GM20000 (cell line): ENCODE measurements around the gene CEMIP.

Experiments used
- DNase-seq: peaks from one replicate; pipeline ENCODE4 v3.0.0; 2012; ENCODE audit warnings: low spot score
- CTCF ChIP-seq: IDR thresholded peaks from 2 replicates; pipeline ENCODE4 v1.5.1; 2012; ENCODE audit warnings: mild to moderate bottlenecking, control low read depth; ENCODE audit errors: extremely low read depth, missing control alignments

Gene CEMIP

GRCh38 chr15:80991421-80991820 lies 212.3 kb downstream of the CEMIP start:
- DNase-seq, result no peak

GRCh38 chr15:80992006-80992405 lies 212.8 kb downstream of the CEMIP start:
- no peak for DNase-seq
- no peak for TF ChIP-seq CTCF

More at GRCh38 chr15:80991421-80991820, 212.3 kb downstream of the CEMIP start:
- no peak for TF ChIP-seq CTCF

- no peak for DNase-seq
- TF ChIP-seq CTCF, result no peak
Measured at GRCh38 chr15:80992441-80992840, 213.3 kb downstream of the CEMIP start.

- DNase-seq, result no peak
- TF ChIP-seq CTCF, result peak; percentile 31
Measured at GRCh38 chr15:80996247-80996646, 217.1 kb downstream of the CEMIP start.

- TF ChIP-seq CTCF, result no peak
- no peak for DNase-seq
Measured at GRCh38 chr15:80997692-80998091, 218.5 kb downstream of the CEMIP start.

GRCh38 chr15:80998251-80998650 lies 219.1 kb downstream of the CEMIP start:
- no peak for TF ChIP-seq CTCF
- no peak for DNase-seq

- no peak for TF ChIP-seq CTCF
- DNase-seq, result peak; percentile 49
Measured at GRCh38 chr15:80999623-81000036, 220.5 kb downstream of the CEMIP start.

GRCh38 chr15:81000144-81000623 lies 221.0 kb downstream of the CEMIP start:
- no peak for TF ChIP-seq CTCF
- DNase-seq, result peak; percentile 36
